Measurements from ENCODE around the gene KLF7. TPM values are rescaled to one million over a fixed set of nuclear protein-coding genes. Genes with fewer than 3 reads are reported as not detected.

KLF7 gene
- total RNA-seq, 1 experiment from 2014 or later: 5.6 TPM

GRCh38 chr2:207121784-207122183, 44.0 kb downstream of the KLF7 start:
- no peaks in the 10 kb centered on the region for H3K27me3 ChIP-seq (ENCODE audit: low read length)
- no peak overlapping the region for H3K4me3 ChIP-seq (ENCODE audit: low read length)
- H3K9me3 ChIP-seq (ENCODE audit: low read length): no peaks in the 10 kb centered on the region
- ChIA-PET CTCF (no interaction called here), POLR2A (ENCODE audit: unreplicated experiment) (no interaction called here)
- H3K9ac ChIP-seq (ENCODE audit: low read length): no peak overlapping the region
- peak; percentile 90 for ATAC-seq
- intact Hi-C loops (cut with micrococcal nuclease): no loop called here
- no peaks in the 10 kb centered on the region for H3K9me2 ChIP-seq (replicated peaks; ENCODE audit: low read length)
- H3K36me3 ChIP-seq (ENCODE audit: low read depth, low read length): no peaks in the 10 kb centered on the region
- DNase-seq: peak; percentile 80
- H4K20me1 ChIP-seq (ENCODE audit: low read length): no peaks in the 10 kb centered on the region
- no peak for TF ChIP-seq CTCF (conservative IDR thresholded peaks at IDR 0.05; ENCODE audit: low read depth, low read length)
- no peak for TF ChIP-seq EZH2phosphoT487 (IDR thresholded peaks at IDR 0.05; ENCODE audit: borderline replicate concordance, low read length)
- H2AFZ ChIP-seq (ENCODE audit: low read length): no peak overlapping the region
- H3K4me2 ChIP-seq (ENCODE audit: low read length): peak overlapping the region; percentile 14; the same call in 1 of the 2 replicates
- BruUV-seq (replicated peaks): no TSS peak
- no peaks in the 10 kb centered on the region for H3F3A ChIP-seq (ENCODE audit: low read length, unreplicated experiment)
- peaks cover 32% of the 10 kb centered on the region for H3K4me1 ChIP-seq (ENCODE audit: insufficient read depth, low read length)
- H3K27ac ChIP-seq (ENCODE audit: low read length): peak overlapping the region; percentile 50
- H3K79me2 ChIP-seq (ENCODE audit: low read length): no peaks in the 10 kb centered on the region; the same call in 1 of the 2 replicates

- Histone ChIP-seq H3F3A (ENCODE audit: low read length, unreplicated experiment) (no peaks in the 10 kb centered on the region), H3K9me3 (ENCODE audit: low read length) (no peaks in the 10 kb centered on the region), H3K9ac (ENCODE audit: low read length) (no peak overlapping the region), H3K27me3 (ENCODE audit: low read length) (no peaks in the 10 kb centered on the region), H3K4me2 (ENCODE audit: low read length) (no peak overlapping the region), H3K36me3 (ENCODE audit: low read depth, low read length) (no peaks in the 10 kb centered on the region), H3K4me1 (ENCODE audit: insufficient read depth, low read length) (peaks cover 32% of the 10 kb centered on the region), H3K79me2 (ENCODE audit: low read length) (no peaks in the 10 kb centered on the region; the same call in 1 of the 2 replicates), H3K4me3 (ENCODE audit: low read length) (no peak overlapping the region), H2AFZ (ENCODE audit: low read length) (no peak overlapping the region), H3K27ac (ENCODE audit: low read length) (no peak overlapping the region), H4K20me1 (ENCODE audit: low read length) (no peaks in the 10 kb centered on the region), H3K9me2 (replicated peaks; ENCODE audit: low read length) (no peaks in the 10 kb centered on the region)
- intact Hi-C loops (cut with micrococcal nuclease): no loop called here
- DNase-seq (peak; percentile 54), ATAC-seq (peak; percentile 59)
- ChIA-PET POLR2A (ENCODE audit: unreplicated experiment) (no interaction called here), CTCF (no interaction called here)
- no TSS peak for BruUV-seq (replicated peaks)
- TF ChIP-seq EZH2phosphoT487 (IDR thresholded peaks at IDR 0.05; ENCODE audit: borderline replicate concordance, low read length) (no peak), CTCF (conservative IDR thresholded peaks at IDR 0.05; ENCODE audit: low read depth, low read length) (no peak), EZH2 (IDR thresholded peaks at IDR 0.05; ENCODE audit: low read length, unreplicated experiment) (no peak)
Measured at GRCh38 chr2:207119048-207119447, 46.7 kb downstream of the KLF7 start.

GRCh38 chr2:207117668-207118067, 48.1 kb downstream of the KLF7 start:
- peaks cover 26% of the 10 kb centered on the region for H3K4me1 ChIP-seq (ENCODE audit: insufficient read depth, low read length)
- H3K4me2 ChIP-seq (ENCODE audit: low read length): no peak overlapping the region
- ATAC-seq: no peak
- ChIA-PET POLR2A (ENCODE audit: unreplicated experiment) (no interaction called here), CTCF (no interaction called here)
- no peak overlapping the region for H2AFZ ChIP-seq (ENCODE audit: low read length)
- BruUV-seq (replicated peaks): no TSS peak
- no peak overlapping the region for H3K4me3 ChIP-seq (ENCODE audit: low read length)
- no peaks in the 10 kb centered on the region for H3K9me2 ChIP-seq (replicated peaks; ENCODE audit: low read length)
- no peak for TF ChIP-seq CTCF (conservative IDR thresholded peaks at IDR 0.05; ENCODE audit: low read depth, low read length)
- no peak for TF ChIP-seq EZH2phosphoT487 (IDR thresholded peaks at IDR 0.05; ENCODE audit: borderline replicate concordance, low read length)
- TF ChIP-seq EZH2 (IDR thresholded peaks at IDR 0.05; ENCODE audit: low read length, unreplicated experiment): no peak
- H3K79me2 ChIP-seq (ENCODE audit: low read length): no peaks in the 10 kb centered on the region; the same call in 1 of the 2 replicates
- H3K27ac ChIP-seq (ENCODE audit: low read length): no peak overlapping the region
- no peaks in the 10 kb centered on the region for H3K9me3 ChIP-seq (ENCODE audit: low read length)
- DNase-seq: no peak
- H3K27me3 ChIP-seq (ENCODE audit: low read length): no peaks in the 10 kb centered on the region
- no peak overlapping the region for H3K9ac ChIP-seq (ENCODE audit: low read length)
- intact Hi-C loops (cut with micrococcal nuclease): no loop called here
- no peaks in the 10 kb centered on the region for H4K20me1 ChIP-seq (ENCODE audit: low read length)
- H3K36me3 ChIP-seq (ENCODE audit: low read depth, low read length): no peaks in the 10 kb centered on the region
- H3F3A ChIP-seq (ENCODE audit: low read length, unreplicated experiment): no peaks in the 10 kb centered on the region

Data from PC-3 (cell line).